ENCODE data around the gene ZNF688. TPM values are rescaled to one million over a fixed set of nuclear protein-coding genes. Genes with fewer than 3 reads are reported as not detected.
A peak's percentile ranks its signal among the peaks of the same experiment; 100 is the strongest.

Gene ZNF688
- total and polyA plus RNA-seq, 2 of the 13 experiments (the other 11 are each of a cell fraction or from before 2014, with no cell fraction given) = 2.4 to 5.4 TPM

DNA sequence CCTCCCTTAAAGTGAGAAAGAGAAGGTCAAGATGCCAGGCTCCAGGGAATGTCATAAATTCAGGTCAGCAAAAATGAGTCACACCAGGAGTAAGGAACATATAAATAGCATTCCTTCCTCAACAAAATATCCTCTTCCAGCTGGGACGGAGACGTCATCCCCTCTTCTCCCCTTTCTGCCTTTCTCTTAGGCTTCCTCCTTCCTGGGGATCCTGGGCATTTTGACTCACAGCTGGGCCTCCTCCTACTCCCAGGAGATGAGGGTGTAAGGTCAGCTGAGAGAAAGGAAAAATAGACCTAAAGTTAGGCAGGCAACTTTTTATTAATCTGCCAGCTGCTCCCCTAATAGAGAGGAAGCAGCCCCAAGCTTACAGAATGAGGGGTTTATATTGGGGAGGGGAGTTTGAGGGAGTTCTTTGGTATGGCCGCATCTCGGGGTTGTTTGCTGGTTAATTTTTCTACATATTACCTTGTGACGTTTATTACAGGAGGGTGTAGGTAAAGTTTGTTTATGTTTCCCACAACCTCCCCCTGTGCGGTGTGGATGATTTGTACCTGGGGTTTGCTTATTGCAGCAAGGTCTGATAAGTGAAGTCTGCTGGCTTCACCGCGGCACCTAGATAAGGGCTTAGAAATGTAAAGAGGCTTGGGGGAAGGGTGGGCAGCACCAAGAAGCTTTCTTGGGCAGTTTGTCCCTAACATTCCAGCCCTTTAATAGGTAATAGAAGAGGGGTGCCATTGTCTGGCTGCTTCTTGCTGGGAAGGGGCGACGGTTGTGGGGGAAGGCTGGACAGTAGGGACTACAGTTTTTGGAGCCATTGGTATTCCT lies 29.8 kb downstream of the ZNF688 start:
- Histone ChIP-seq H3K4me1 (ENCODE audit: insufficient read depth, low read length) (peaks cover 72% of the 10 kb centered on the region), H3K27me3 (ENCODE audit: control insufficient read depth in 1 of 2, insufficient read depth in 2 of 2, low read length in 2 of 2) (no peaks in the 10 kb centered on the region), H3K36me3 (replicated peaks in 1 of 2; ENCODE audit: control insufficient read depth in 1 of 2, insufficient read depth in 2 of 2, low read length in 2 of 2) (no peaks in the 10 kb centered on the region), H3K79me2 (ENCODE audit: insufficient read depth, low read length) (no peaks in the 10 kb centered on the region), H3K9ac (ENCODE audit: insufficient read depth, low read depth, low read length) (peak overlapping the region; percentile 67), H2AFZ (ENCODE audit: low read length) (no peak overlapping the region), H4K20me1 (ENCODE audit: insufficient read depth, low read length) (no peaks in the 10 kb centered on the region), H3K9me3 (ENCODE audit: low read length) (no peaks in the 10 kb centered on the region), H3K4me2 (ENCODE audit: low read depth, low read length) (peak overlapping the region; percentile 97), H3K4me3 (replicated peaks in 1 of 3; ENCODE audit: insufficient read depth in 1 of 3, low read depth in 2 of 3, low read length in 3 of 3) (peak overlapping the region; percentile 48 to 63 (median 58)), H3K27ac (ENCODE audit: extremely low read length, insufficient read depth, low read length) (peak overlapping the region; percentile 62)
- peak; percentile 47 for DNase-seq (ENCODE audit: low spot score)
- ATAC-seq = peak; percentile 43
- ChIA-PET CTCF (ENCODE audit: low intra/inter-chr PET ratio, low total read pairs) (no interaction called here), POLR2A (interaction anchor here (1.0 to 4.0 kb wide), 7 partner anchors 10 to 148 kb away, joined by 3 to 30 read pairs (median 6); partner anchors contain the start of genes DCTPP1, ZNF688, ZNF689 and ZNF764)
- intact Hi-C loops (cut with micrococcal nuclease; ENCODE audit: unreplicated experiment) = loop anchor here (5.0 kb wide), 1 partner anchor 76 kb away; no protein-coding TSS in a partner anchor
- peak; percentile 21 for FAIRE-seq
- in situ Hi-C loops (cut with HindIII; ENCODE audit: extremely low pct_ligation_motif_present, low pct_unique_long_range_greater_than_20kb) = no loop called here
- WGBS (ENCODE audit: low lambda C conversion rate) = 3% methylated on average over 10 of the region's 10 CpGs
- BruUV-seq (replicated peaks) = no TSS peak
- TF ChIP-seq FOSL1 (CRISPR knock-in tag; IDR thresholded peaks at IDR 0.05; ENCODE audit: borderline replicate concordance) (no peak), ZC3H4 (CRISPR knock-in tag; IDR thresholded peaks at IDR 0.05; ENCODE audit: borderline replicate concordance) (no peak), CEBPB (IDR thresholded peaks at IDR 0.05; ENCODE audit: borderline replicate concordance, low read depth, low read length) (no peak), ZSCAN20 (CRISPR knock-in tag; IDR thresholded peaks at IDR 0.05; ENCODE audit: borderline replicate concordance) (no peak), SALL2 (CRISPR knock-in tag; IDR thresholded peaks at IDR 0.05) (no peak), HNRNPUL1 (IDR thresholded peaks at IDR 0.05; ENCODE audit: low read depth, low read length) (no peak), HOXA7 (CRISPR knock-in tag; IDR thresholded peaks at IDR 0.05) (no peak), SKI (IDR thresholded peaks at IDR 0.05; ENCODE audit: partially characterized antibody) (no peak), ZNF510 (CRISPR knock-in tag; IDR thresholded peaks at IDR 0.05; ENCODE audit: low read depth) (peak; percentile 71; the same call in 1 of the 2 replicates), ZFP62 (CRISPR knock-in tag; IDR thresholded peaks at IDR 0.05) (no peak), PHF20 (CRISPR knock-in tag; IDR thresholded peaks at IDR 0.05) (no peak), ZNF160 (CRISPR knock-in tag; IDR thresholded peaks at IDR 0.05) (no peak), ZNF564 (CRISPR knock-in tag; IDR thresholded peaks at IDR 0.05) (peak; percentile 8; the same call in 1 of the 2 replicates), ZNF7 (CRISPR knock-in tag; IDR thresholded peaks at IDR 0.05) (no peak), SCMH1 (CRISPR knock-in tag; IDR thresholded peaks at IDR 0.05; ENCODE audit: borderline replicate concordance) (no peak), ZNF552 (CRISPR knock-in tag; IDR thresholded peaks at IDR 0.05; ENCODE audit: borderline replicate concordance) (no peak)
- TF ChIP-seq, protein P1, sequence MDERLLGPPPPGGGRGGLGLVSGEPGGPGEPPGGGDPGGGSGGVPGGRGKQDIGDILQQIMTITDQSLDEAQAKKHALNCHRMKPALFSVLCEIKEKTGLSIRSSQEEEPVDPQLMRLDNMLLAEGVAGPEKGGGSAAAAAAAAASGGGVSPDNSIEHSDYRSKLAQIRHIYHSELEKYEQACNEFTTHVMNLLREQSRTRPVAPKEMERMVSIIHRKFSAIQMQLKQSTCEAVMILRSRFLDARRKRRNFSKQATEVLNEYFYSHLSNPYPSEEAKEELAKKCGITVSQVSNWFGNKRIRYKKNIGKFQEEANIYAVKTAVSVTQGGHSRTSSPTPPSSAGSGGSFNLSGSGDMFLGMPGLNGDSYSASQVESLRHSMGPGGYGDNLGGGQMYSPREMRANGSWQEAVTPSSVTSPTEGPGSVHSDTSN (CRISPR knock-in tag; IDR thresholded peaks at IDR 0.05) = no peak
- TF ChIP-seq, protein P2, sequence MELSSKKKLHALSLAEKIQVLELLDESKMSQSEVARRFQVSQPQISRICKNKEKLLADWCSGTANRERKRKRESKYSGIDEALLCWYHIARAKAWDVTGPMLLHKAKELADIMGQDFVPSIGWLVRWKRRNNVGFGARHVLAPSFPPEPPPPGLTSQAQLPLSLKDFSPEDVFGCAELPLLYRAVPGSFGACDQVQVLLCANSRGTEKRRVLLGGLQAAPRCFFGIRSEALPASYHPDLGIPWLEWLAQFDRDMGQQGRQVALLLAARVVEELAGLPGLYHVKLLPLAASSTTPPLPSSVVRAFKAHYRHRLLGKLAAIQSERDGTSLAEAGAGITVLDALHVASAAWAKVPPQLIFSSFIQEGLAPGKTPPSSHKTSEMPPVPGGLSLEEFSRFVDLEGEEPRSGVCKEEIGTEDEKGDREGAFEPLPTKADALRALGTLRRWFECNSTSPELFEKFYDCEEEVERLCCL (CRISPR knock-in tag; IDR thresholded peaks at IDR 0.05; ENCODE audit: borderline replicate concordance) = peak; percentile 57; the same call in 1 of the 2 replicates
- TF ChIP-seq, protein P3, sequence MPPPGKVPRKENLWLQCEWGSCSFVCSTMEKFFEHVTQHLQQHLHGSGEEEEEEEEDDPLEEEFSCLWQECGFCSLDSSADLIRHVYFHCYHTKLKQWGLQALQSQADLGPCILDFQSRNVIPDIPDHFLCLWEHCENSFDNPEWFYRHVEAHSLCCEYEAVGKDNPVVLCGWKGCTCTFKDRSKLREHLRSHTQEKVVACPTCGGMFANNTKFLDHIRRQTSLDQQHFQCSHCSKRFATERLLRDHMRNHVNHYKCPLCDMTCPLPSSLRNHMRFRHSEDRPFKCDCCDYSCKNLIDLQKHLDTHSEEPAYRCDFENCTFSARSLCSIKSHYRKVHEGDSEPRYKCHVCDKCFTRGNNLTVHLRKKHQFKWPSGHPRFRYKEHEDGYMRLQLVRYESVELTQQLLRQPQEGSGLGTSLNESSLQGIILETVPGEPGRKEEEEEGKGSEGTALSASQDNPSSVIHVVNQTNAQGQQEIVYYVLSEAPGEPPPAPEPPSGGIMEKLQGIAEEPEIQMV (CRISPR knock-in tag; IDR thresholded peaks at IDR 0.05; ENCODE audit: low read depth) = peak; percentile 56; the same call in 1 of the 2 replicates
- TF ChIP-seq, protein P4, sequence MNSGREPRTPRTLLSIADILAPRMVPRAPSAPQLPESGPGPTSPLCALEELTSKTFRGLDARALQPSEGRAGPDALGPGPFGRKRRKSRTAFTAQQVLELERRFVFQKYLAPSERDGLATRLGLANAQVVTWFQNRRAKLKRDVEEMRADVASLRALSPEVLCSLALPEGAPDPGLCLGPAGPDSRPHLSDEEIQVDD (CRISPR knock-in tag; IDR thresholded peaks at IDR 0.05; ENCODE audit: borderline replicate concordance) = no peak

All from HepG2 (cell line).